H1 (cell line): ENCODE data around the gene FGF14.

ENCODE experiments used
- ASH2L ChIP-seq: fragments of 200-600, 300-600 bp; sonication (generic); IDR thresholded peaks from one replicate; pipeline ENCODE4 v1.7.1; 2017; ENCODE audit warnings: low read length
- CTCF ChIP-seq, 3 experiments: IDR thresholded peaks; 1 replicate in 2 of 3; 2 replicates in 1 of 3; pipeline versions ENCODE4 v1.5.1 to v1.6.1; 2011; ENCODE audit warnings: low read length in 3 of 3, mild to moderate bottlenecking in 3 of 3, inconsistent platforms in 2 of 3, low read depth in 1 of 3, moderate library complexity in 1 of 3; ENCODE audit not compliant: insufficient read depth in 1 of 3; ENCODE audit errors: control extremely low read depth in 1 of 3
- EGR1 ChIP-seq: IDR thresholded peaks from 2 replicates; pipeline ENCODE4 v1.6.1; 2011; ENCODE audit warnings: low read depth, low read length, borderline replicate concordance
- EZH2 ChIP-seq: fragments of 200-600 bp; sonication (generic); IDR thresholded peaks from 2 replicates; pipeline ENCODE4 v1.7.1; 2012; ENCODE audit warnings: low read depth, mild to moderate bottlenecking, moderate library complexity, low read length, inconsistent platforms; ENCODE audit not compliant: severe bottlenecking
- GABPA ChIP-seq: IDR thresholded peaks from 2 replicates; pipeline ENCODE4 v1.6.1; 2011; ENCODE audit warnings: mild to moderate bottlenecking, low read length, moderate library complexity, borderline replicate concordance; ENCODE audit not compliant: insufficient read depth
- HDAC2 ChIP-seq, 2 experiments: fragments of 300-600 bp in 1 of 2; sonication (generic) in 1 of 2; IDR thresholded peaks; 2 replicates each; pipeline ENCODE4 v1.6.1; 2011 to 2012; ENCODE audit warnings: low read depth in 2 of 2, low read length in 2 of 2, mild to moderate bottlenecking in 2 of 2, moderate library complexity in 2 of 2, borderline replicate concordance in 1 of 2, inconsistent platforms in 1 of 2
- POLR2A ChIP-seq, 2 experiments: IDR thresholded peaks; 1 replicate in 1 of 2; 2 replicates in 1 of 2; pipeline ENCODE4 v1.6.1; 2011; ENCODE audit warnings: low read depth in 2 of 2, low read length in 2 of 2, mild to moderate bottlenecking in 2 of 2; ENCODE audit errors: control extremely low read depth in 1 of 2
- SIN3A ChIP-seq, 2 experiments: IDR thresholded peaks in 1 of 2; conservative IDR thresholded peaks in 1 of 2; 2 replicates each; pipeline ENCODE4 v1.6.1; 2011 to 2012; ENCODE audit warnings: low read length in 2 of 2, improper control_type of control experiment in 1 of 2, low read depth in 1 of 2, mild to moderate bottlenecking in 1 of 2
- TAF1 ChIP-seq: IDR thresholded peaks from 2 replicates; pipeline ENCODE4 v1.6.1; 2011; ENCODE audit warnings: mild to moderate bottlenecking, low read depth, low read length
- TBP ChIP-seq: IDR thresholded peaks from 2 replicates; pipeline ENCODE4 v1.6.1; 2011; ENCODE audit warnings: low read depth, low read length, improper control_type of control experiment
- YY1 ChIP-seq: IDR thresholded peaks from 2 replicates; pipeline ENCODE4 v1.6.1; 2011; ENCODE audit warnings: low read depth, mild to moderate bottlenecking, low read length
- TF ChIP-seq, protein P1 (sequence below): IDR thresholded peaks from 2 replicates; pipeline ENCODE4 v1.6.1; 2011; ENCODE audit warnings: low read length, improper control_type of control experiment

- TF ChIP-seq TBP = no peak
- no peak for TF ChIP-seq POLR2A (IDR thresholded peaks at IDR 0.05; ENCODE audit: control extremely low read depth in 1 of 2, low read depth in 2 of 2, low read length in 2 of 2)
- TF ChIP-seq CTCF (IDR thresholded peaks at IDR 0.05; ENCODE audit: control extremely low read depth in 1 of 3, insufficient read depth in 1 of 3, low read depth in 1 of 3, low read length in 3 of 3) = no peak
- no peak for TF ChIP-seq TAF1
- TF ChIP-seq GABPA = no peak
- TF ChIP-seq EZH2 = no peak
- no peak for TF ChIP-seq SIN3A (conservative IDR thresholded peaks at IDR 0.05 in 1 of 2, IDR thresholded peaks at IDR 0.05 in 1 of 2; ENCODE audit: low read depth in 1 of 2, low read length in 2 of 2)
- no peak for TF ChIP-seq HDAC2 (IDR thresholded peaks at IDR 0.05; ENCODE audit: borderline replicate concordance in 1 of 2, low read depth in 2 of 2, low read length in 2 of 2)
- TF ChIP-seq EGR1 = no peak
- no peak for TF ChIP-seq ASH2L
- TF ChIP-seq, protein P1, sequence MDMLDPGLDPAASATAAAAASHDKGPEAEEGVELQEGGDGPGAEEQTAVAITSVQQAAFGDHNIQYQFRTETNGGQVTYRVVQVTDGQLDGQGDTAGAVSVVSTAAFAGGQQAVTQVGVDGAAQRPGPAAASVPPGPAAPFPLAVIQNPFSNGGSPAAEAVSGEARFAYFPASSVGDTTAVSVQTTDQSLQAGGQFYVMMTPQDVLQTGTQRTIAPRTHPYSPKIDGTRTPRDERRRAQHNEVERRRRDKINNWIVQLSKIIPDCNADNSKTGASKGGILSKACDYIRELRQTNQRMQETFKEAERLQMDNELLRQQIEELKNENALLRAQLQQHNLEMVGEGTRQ = no peak
- TF ChIP-seq YY1 = no peak
These were observed 161.7 kb downstream of the FGF14 start for GRCh38 chr13:102240110-102240509.
